Smooth muscle cell (in vitro differentiated cells): ENCODE measurements around the gene SSC5D. TPM values are rescaled to one million over a fixed set of nuclear protein-coding genes. Genes with fewer than 3 reads are reported as not detected.
A peak's percentile ranks its signal among the peaks of the same experiment; 100 is the strongest.

Source experiments
- DNase-seq: peaks from one replicate; lab custom pipeline; 2025; ENCODE audit not compliant: unreplicated experiment; lab: John Stamatoyannopoulos, UW
- H2AFZ ChIP-seq: fragments of 200-600 bp; sonication (generic); 2 replicates; pipeline ENCODE4 v1.6.0; 2016; ENCODE audit warnings: antibody characterized with exemption, low read depth, mild to moderate bottlenecking
- H3F3A ChIP-seq: fragments of 200-600 bp; sonication (generic); 2 replicates; pipeline ENCODE4 v1.6.0; 2017; ENCODE audit warnings: antibody characterized with exemption, low read depth
- H3K27ac ChIP-seq: fragments of 200-600 bp; sonication (generic); 2 replicates; pipeline ENCODE4 v1.5.1; 2016; ENCODE audit warnings: low read depth, mild to moderate bottlenecking
- H3K27me3 ChIP-seq: fragments of 200-600 bp; sonication (generic); 2 replicates; pipeline ENCODE4 v1.6.1; 2016; ENCODE audit warnings: low read depth, mild to moderate bottlenecking
- H3K36me3 ChIP-seq: fragments of 200-600 bp; sonication (generic); 2 replicates; pipeline ENCODE4 v1.5.1; 2016; ENCODE audit warnings: low read depth
- H3K4me1 ChIP-seq: fragments of 200-600 bp; sonication (generic); 2 replicates; pipeline ENCODE4 v1.5.1; 2016; ENCODE audit warnings: low read depth
- H3K4me2 ChIP-seq: fragments of 200-600 bp; sonication (generic); 2 replicates; pipeline ENCODE4 v1.6.0; 2016; ENCODE audit warnings: mild to moderate bottlenecking
- H3K4me3 ChIP-seq: fragments of 200-600 bp; sonication (generic); 2 replicates; pipeline ENCODE4 v1.5.1; 2016; ENCODE audit warnings: mild to moderate bottlenecking
- H3K79me2 ChIP-seq: fragments of 200-600 bp; sonication (generic); 2 replicates; pipeline ENCODE4 v1.6.0; 2016; ENCODE audit warnings: low read depth, mild to moderate bottlenecking
- H3K9ac ChIP-seq: fragments of 200-600 bp; sonication (generic); 2 replicates; pipeline ENCODE4 v1.6.0; 2016; ENCODE audit warnings: low read depth
- H3K9me3 ChIP-seq: fragments of 200-600 bp; sonication (generic); replicated peaks from 2 replicates; pipeline ENCODE4 v1.5.1; 2016; ENCODE audit warnings: low read depth
- H4K20me1 ChIP-seq: fragments of 200-600 bp; sonication (generic); 2 replicates; pipeline ENCODE4 v1.6.0; 2016; ENCODE audit warnings: low read depth
- WGBS: methylation state at CpG from one replicate; pipeline ENCODE4 v1.1.7; 2016; ENCODE audit warnings: low lambda C conversion rate; 5-methylcytosine and 5-hydroxymethylcytosine counted together
- polyA plus RNA-seq: library from polyadenylated mRNA; unstranded; fragments of >200 nt; fragmentation: Nextera tagmentation; extraction: Ambion mirVana; gene quantifications from 2 replicates; pipeline ENCODE4 v1.2.1, GENCODE V29; 2016
- total RNA-seq: library from RNA; depleted of rRNA; stranded (reverse); fragments of >200 nt; gene quantifications from 2 replicates; pipeline ENCODE4 v1.2.3, GENCODE V29; 2014
- TF ChIP-seq, protein P1 (sequence below): fragments of 200-600 bp; sonication (generic); IDR thresholded peaks from 2 replicates; pipeline ENCODE4 v1.5.1; 2017; ENCODE audit warnings: borderline replicate concordance, mild to moderate bottlenecking, antibody characterized with exemption; ENCODE audit not compliant: insufficient read depth, poor library complexity, severe bottlenecking

SSC5D gene
- total and polyA plus RNA-seq, 2 experiments from 2014 or later = 3.8 to 11.2 TPM

DNA sequence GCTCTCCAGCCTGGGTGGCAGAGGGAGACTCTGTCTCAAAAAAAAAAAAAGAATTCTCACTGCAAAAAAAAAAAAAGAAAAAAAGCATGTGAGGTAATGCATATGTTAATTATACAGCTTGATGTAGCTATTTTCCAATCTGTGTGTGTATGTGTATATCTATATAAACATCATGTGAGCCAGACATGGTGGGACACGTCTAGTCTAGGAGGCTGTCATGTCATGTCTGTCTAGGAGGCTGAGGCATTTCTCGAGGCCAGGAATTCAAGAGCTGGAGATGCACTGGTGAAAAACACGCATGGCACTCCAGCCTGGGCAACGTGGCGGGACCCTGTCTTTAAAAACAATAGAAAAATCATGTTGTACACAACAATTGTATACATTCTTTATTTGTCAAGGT is 64.0 kb downstream of the SSC5D start:
- peak overlapping the region; percentile 60 for H3K27ac ChIP-seq
- H2AFZ ChIP-seq = no peak overlapping the region

DNA sequence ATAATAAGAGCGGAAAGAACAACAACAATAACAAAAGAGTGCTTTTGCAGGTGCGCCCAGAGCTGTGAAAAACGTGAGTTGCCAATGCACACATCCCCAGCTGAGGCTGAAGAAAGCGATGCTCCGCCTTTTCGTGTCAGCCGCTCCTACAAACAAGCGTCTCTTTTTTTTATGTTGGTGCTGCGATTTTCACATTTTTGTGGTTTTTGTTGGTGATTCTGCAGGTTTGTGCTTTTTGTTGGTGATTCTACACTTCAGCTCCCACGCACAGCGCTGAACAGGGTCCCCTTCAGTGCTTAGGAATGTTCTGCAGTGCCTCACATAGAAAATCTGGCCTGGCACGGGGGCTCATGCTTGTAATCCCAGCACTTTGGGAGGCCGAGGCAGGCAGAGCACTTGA is 64.4 kb downstream of the SSC5D start:
- no peak for DNase-seq
- no peaks in the 10 kb centered on the region for H4K20me1 ChIP-seq
- H3K9me3 ChIP-seq = no peaks in the 10 kb centered on the region

More for the DNA sequence above, 64.0 kb downstream of the SSC5D start:
- no peaks in the 10 kb centered on the region for H3K36me3 ChIP-seq
- TF ChIP-seq, protein P1, sequence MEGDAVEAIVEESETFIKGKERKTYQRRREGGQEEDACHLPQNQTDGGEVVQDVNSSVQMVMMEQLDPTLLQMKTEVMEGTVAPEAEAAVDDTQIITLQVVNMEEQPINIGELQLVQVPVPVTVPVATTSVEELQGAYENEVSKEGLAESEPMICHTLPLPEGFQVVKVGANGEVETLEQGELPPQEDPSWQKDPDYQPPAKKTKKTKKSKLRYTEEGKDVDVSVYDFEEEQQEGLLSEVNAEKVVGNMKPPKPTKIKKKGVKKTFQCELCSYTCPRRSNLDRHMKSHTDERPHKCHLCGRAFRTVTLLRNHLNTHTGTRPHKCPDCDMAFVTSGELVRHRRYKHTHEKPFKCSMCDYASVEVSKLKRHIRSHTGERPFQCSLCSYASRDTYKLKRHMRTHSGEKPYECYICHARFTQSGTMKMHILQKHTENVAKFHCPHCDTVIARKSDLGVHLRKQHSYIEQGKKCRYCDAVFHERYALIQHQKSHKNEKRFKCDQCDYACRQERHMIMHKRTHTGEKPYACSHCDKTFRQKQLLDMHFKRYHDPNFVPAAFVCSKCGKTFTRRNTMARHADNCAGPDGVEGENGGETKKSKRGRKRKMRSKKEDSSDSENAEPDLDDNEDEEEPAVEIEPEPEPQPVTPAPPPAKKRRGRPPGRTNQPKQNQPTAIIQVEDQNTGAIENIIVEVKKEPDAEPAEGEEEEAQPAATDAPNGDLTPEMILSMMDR = no peak
- H3K27me3 ChIP-seq = no peaks in the 10 kb centered on the region
- 79% methylated on average over 5 of the region's 5 CpGs for WGBS
- no peaks in the 10 kb centered on the region for H3K79me2 ChIP-seq
- no peaks in the 10 kb centered on the region for H3K9me3 ChIP-seq
- no peak overlapping the region for H3K4me3 ChIP-seq
- no peak overlapping the region for H3K9ac ChIP-seq
- peaks cover 42% of the 10 kb centered on the region for H3K4me1 ChIP-seq
- H3F3A ChIP-seq = peaks cover 4% of the 10 kb centered on the region
- H3K4me2 ChIP-seq = peak overlapping the region; percentile 45
- no peaks in the 10 kb centered on the region for H4K20me1 ChIP-seq
- DNase-seq = no peak

DNA sequence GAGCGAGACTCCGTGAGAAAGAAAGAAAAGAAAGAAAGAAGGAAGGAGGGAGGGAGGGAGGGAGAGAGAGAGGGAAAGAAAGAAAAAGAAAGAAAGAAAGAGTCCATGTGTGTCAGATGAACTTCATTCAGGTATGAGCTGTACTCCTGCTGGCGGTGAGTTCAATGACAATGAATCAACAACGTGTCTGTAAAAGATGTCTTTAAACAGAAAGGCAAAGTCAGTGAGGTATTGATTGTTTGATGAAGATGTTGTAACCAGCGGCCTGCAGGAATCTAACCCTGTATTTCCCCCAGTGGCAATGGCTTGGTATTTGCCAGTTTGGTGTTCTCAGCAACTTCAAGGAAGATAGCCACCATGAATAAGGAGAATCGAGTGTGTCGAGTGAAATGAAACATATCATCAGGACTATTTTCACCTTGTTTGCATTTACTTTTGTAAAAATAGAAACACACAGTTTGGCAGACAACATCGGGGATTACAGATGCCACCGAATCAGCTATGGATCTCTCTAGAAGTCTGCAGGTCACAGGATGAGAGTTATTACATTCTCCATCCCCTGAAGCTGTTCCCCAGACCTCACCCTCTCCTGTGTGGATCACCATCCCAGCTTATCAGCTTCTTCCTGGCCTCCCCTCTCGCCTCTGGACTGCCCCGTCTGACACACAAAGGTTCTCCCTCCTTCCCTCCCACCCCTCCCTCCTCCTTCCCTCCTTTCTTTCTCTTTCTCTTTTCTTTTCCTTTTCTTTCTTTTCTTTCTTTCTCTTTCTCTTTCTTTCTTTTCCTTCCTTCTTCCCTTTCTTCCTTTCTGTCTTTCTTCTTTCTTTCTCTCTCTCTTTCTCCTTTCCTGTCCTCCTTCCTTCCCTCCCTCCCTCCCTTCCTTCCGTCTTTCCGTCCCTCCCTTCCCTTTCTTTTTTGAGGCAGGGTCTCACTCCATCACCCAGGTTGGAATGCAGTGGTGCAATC is 65.3 kb downstream of the SSC5D start:
- WGBS = 64% methylated on average over 10 of the region's 13 CpGs
- no peaks in the 10 kb centered on the region for H3K79me2 ChIP-seq
- H3K27me3 ChIP-seq = no peaks in the 10 kb centered on the region
- peaks cover 4% of the 10 kb centered on the region for H3F3A ChIP-seq
- no peak overlapping the region for H2AFZ ChIP-seq
- H3K36me3 ChIP-seq = no peaks in the 10 kb centered on the region
- H3K9ac ChIP-seq = no peak overlapping the region
- TF ChIP-seq, protein P1 = no peak
- peak overlapping the region; percentile 45 for H3K4me2 ChIP-seq
- peak overlapping the region; percentile 60 for H3K27ac ChIP-seq
- no peaks in the 10 kb centered on the region for H4K20me1 ChIP-seq
- DNase-seq = no peak
- H3K9me3 ChIP-seq = no peaks in the 10 kb centered on the region
- peaks cover 36% of the 10 kb centered on the region for H3K4me1 ChIP-seq
- H3K4me3 ChIP-seq = no peak overlapping the region

More for the DNA sequence above, 64.4 kb downstream of the SSC5D start:
- H3F3A ChIP-seq = peaks cover 4% of the 10 kb centered on the region
- no peak overlapping the region for H3K4me3 ChIP-seq
- peak overlapping the region; percentile 60 for H3K27ac ChIP-seq
- no peak overlapping the region for H2AFZ ChIP-seq
- H3K4me2 ChIP-seq = peak overlapping the region; percentile 45
- 31% methylated on average over 13 of the region's 13 CpGs for WGBS
- no peaks in the 10 kb centered on the region for H3K36me3 ChIP-seq
- H3K9ac ChIP-seq = no peak overlapping the region
- peaks cover 38% of the 10 kb centered on the region for H3K4me1 ChIP-seq
- TF ChIP-seq, protein P1 = no peak
- no peaks in the 10 kb centered on the region for H3K79me2 ChIP-seq
- no peaks in the 10 kb centered on the region for H3K27me3 ChIP-seq
